ENCODE data around the gene TRIM8. TPM values are rescaled to one million over a fixed set of nuclear protein-coding genes. Genes with fewer than 3 reads are reported as not detected.
"Not testable (repeated sequence)": the region's sequence is repeated elsewhere in the genome, so short reads cannot be mapped to it uniquely, and the experiment has no call there.

The TRIM8 gene
- total RNA-seq, 6 experiments from 2014 or later, result 34.7 to 99.8 (median 41.2) TPM

- Histone ChIP-seq H3K27me3 (no peaks in the 10 kb centered on the region), H3K36me3 (no peaks in the 10 kb centered on the region), H3K9me3 (no peaks in the 10 kb centered on the region), H3K4me3 (no peak overlapping the region), H3K4me1 (no peaks in the 10 kb centered on the region), H3K27ac (no peak overlapping the region)
- no peak for DNase-seq
- no peak for ATAC-seq
- intact Hi-C loops (cut with DNase I), result no loop called here
- 83% methylated on average over 6 of the region's 8 CpGs for WGBS (ENCODE audit: insufficient coverage, low coverage, low lambda C conversion rate, missing lambda C conversion rate)
- TF ChIP-seq CTCF (IDR thresholded peaks at IDR 0.05) (no peak), POLR2A (IDR thresholded peaks at IDR 0.05) (no peak)
These were observed 47.2 kb downstream of the TRIM8 start for GRCh38 chr10:102691285-102692066.

- intact Hi-C loops (cut with DNase I); H3K36me3 ChIP-seq; H3K4me1 ChIP-seq; H3K4me3 ChIP-seq; DNase-seq; H3K27ac ChIP-seq; H3K9me3 ChIP-seq; H3K27me3 ChIP-seq; ATAC-seq: not testable (repeated sequence)
- 96% methylated on average over 10 of the region's 10 CpGs for WGBS (ENCODE audit: insufficient coverage, low coverage, low lambda C conversion rate, missing lambda C conversion rate)
These were observed 51.1 kb downstream of the TRIM8 start for GRCh38 chr10:102695401-102695800.

- H3K27me3 ChIP-seq, result no peaks in the 10 kb centered on the region
- no peaks in the 10 kb centered on the region for H3K36me3 ChIP-seq
- H3K9me3 ChIP-seq, result no peaks in the 10 kb centered on the region
- intact Hi-C loops (cut with DNase I), result no loop called here
- WGBS (ENCODE audit: insufficient coverage, low coverage, low lambda C conversion rate, missing lambda C conversion rate), result 84% methylated on average over 3 of the region's 3 CpGs
- H3K4me3 ChIP-seq, result no peak overlapping the region
- DNase-seq (no peak), ATAC-seq (peak in 1 of 4 donors; percentile 29)
- H3K27ac ChIP-seq, result no peak overlapping the region
- H3K4me1 ChIP-seq, result no peaks in the 10 kb centered on the region
- TF ChIP-seq POLR2A (IDR thresholded peaks at IDR 0.05) (no peak), CTCF (IDR thresholded peaks at IDR 0.05) (no peak)
These were observed 52.5 kb downstream of the TRIM8 start for GRCh38 chr10:102696736-102697135.

GRCh38 chr10:102698894-102699293 lies 54.6 kb downstream of the TRIM8 start:
- intact Hi-C loops (cut with DNase I), result no loop called here
- Histone ChIP-seq H3K27me3 (no peaks in the 10 kb centered on the region), H3K4me1 (no peaks in the 10 kb centered on the region), H3K27ac (no peak overlapping the region), H3K9me3 (no peaks in the 10 kb centered on the region), H3K4me3 (no peak overlapping the region), H3K36me3 (no peaks in the 10 kb centered on the region)
- ATAC-seq, result no peak
- no peak for DNase-seq
- 83% methylated on average over 2 of the region's 2 CpGs for WGBS (ENCODE audit: insufficient coverage, low coverage, low lambda C conversion rate, missing lambda C conversion rate)
- TF ChIP-seq CTCF (IDR thresholded peaks at IDR 0.05) (no peak), POLR2A (IDR thresholded peaks at IDR 0.05) (no peak)

GRCh38 chr10:102701272-102701671 lies 57.0 kb downstream of the TRIM8 start:
- H3K4me3 ChIP-seq, result no peak overlapping the region
- intact Hi-C loops (cut with DNase I), result no loop called here
- H3K4me1 ChIP-seq, result no peaks in the 10 kb centered on the region
- H3K27ac ChIP-seq, result no peak overlapping the region
- ATAC-seq (peak in 1 of 4 donors; percentile 41), DNase-seq (no peak)
- H3K9me3 ChIP-seq, result no peaks in the 10 kb centered on the region
- no peaks in the 10 kb centered on the region for H3K36me3 ChIP-seq
- no peaks in the 10 kb centered on the region for H3K27me3 ChIP-seq
- 72% methylated on average over 3 of the region's 3 CpGs for WGBS (ENCODE audit: insufficient coverage, low coverage, low lambda C conversion rate, missing lambda C conversion rate)
- TF ChIP-seq POLR2A (IDR thresholded peaks at IDR 0.05), result no peak
- no peak for TF ChIP-seq CTCF (IDR thresholded peaks at IDR 0.05)
